DND-41 (cell line): ENCODE measurements around the gene NACC2.

Experiments
- EZH2 ChIP-seq: IDR thresholded peaks from 3 replicates; pipeline ENCODE4 v1.6.1; 2012; ENCODE audit warnings: borderline replicate concordance, low read depth, mild to moderate bottlenecking, moderate library complexity, low read length, inconsistent platforms; ENCODE audit not compliant: severe bottlenecking
- TF ChIP-seq, protein P1 (sequence below): IDR thresholded peaks from 2 replicates; pipeline ENCODE4 v1.5.1; 2012; ENCODE audit warnings: borderline replicate concordance, low read length, moderate library complexity, mild to moderate bottlenecking; ENCODE audit not compliant: poor library complexity, severe bottlenecking; ENCODE audit errors: extremely low read depth

DNA sequence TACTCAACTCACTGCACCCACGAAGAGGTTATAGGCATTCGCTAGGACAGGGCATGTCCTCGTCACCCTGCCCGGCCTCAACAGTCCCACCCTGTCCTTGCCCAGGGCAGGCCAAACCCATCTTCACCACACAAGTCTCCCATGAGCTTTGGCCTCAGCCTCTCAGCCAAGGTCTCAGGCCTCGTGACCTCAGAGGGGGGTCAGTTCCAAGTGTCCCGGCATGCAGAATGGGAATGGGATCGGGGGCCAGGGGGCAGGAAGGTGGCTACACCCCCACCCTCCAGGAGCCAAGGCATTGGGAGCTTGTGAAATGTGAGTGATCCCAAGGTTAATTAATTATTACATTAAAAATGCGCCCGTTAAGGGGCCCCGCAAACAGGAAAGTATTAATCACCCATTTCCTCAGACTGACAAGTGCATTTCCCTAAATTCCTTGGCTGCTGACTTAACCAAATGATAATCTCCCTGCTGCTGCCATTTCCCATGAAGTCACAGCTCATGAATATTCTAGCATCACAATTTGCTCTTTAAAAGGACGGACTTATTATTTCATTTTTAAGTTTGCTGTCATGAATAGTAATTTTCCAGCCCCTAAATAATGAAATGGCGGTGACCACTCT is 125.9 kb downstream of the NACC2 start:
- TF ChIP-seq, protein P1, sequence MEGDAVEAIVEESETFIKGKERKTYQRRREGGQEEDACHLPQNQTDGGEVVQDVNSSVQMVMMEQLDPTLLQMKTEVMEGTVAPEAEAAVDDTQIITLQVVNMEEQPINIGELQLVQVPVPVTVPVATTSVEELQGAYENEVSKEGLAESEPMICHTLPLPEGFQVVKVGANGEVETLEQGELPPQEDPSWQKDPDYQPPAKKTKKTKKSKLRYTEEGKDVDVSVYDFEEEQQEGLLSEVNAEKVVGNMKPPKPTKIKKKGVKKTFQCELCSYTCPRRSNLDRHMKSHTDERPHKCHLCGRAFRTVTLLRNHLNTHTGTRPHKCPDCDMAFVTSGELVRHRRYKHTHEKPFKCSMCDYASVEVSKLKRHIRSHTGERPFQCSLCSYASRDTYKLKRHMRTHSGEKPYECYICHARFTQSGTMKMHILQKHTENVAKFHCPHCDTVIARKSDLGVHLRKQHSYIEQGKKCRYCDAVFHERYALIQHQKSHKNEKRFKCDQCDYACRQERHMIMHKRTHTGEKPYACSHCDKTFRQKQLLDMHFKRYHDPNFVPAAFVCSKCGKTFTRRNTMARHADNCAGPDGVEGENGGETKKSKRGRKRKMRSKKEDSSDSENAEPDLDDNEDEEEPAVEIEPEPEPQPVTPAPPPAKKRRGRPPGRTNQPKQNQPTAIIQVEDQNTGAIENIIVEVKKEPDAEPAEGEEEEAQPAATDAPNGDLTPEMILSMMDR, result no peak
- TF ChIP-seq EZH2, result no peak
